A673 (cell line): Measurements from ENCODE around the gene SLC26A8.

Source experiments
- CTCF ChIP-seq: fragments of 300-800, 200-600 bp; sonication (generic); conservative IDR thresholded peaks from 2 replicates; pipeline ENCODE4 v1.5.1; 2017; ENCODE audit warnings: low read depth, mild to moderate bottlenecking, antibody characterized with exemption, low read length, moderate library complexity, mixed read lengths
- EZH2 ChIP-seq: fragments of 200-600 bp; sonication (generic); IDR thresholded peaks from 2 replicates; pipeline ENCODE4 v1.6.1; 2017; ENCODE audit warnings: borderline replicate concordance, low read depth, mild to moderate bottlenecking, mixed read lengths, antibody characterized with exemption, low read length; ENCODE audit not compliant: poor library complexity, severe bottlenecking

- TF ChIP-seq CTCF = no peak
- no peak for TF ChIP-seq EZH2
Observed at GRCh38 chr6:36040958-36041357, 16.5 kb upstream of the SLC26A8 start.
